Breast epithelium (tissue), 3 donors: ENCODE results near the gene DEXI.

Experiments used
- CTCF ChIP-seq, 3 donors: fragments of 450-650 bp; IDR thresholded peaks; one replicate each; pipeline ENCODE4 v1.5.1; 2016 to 2017; ENCODE audit warnings: antibody characterized with exemption in 3 of 3, mild to moderate bottlenecking in 3 of 3, moderate library complexity in 3 of 3
- POLR2A ChIP-seq: fragments of 450-650 bp; IDR thresholded peaks from one replicate; pipeline ENCODE4 v1.6.1; 2016; ENCODE audit warnings: antibody characterized with exemption, mild to moderate bottlenecking, moderate library complexity
- POLR2AphosphoS5 ChIP-seq, 3 donors: sonication (generic); formaldehyde crosslinking; IDR thresholded peaks; one replicate each; pipeline ENCODE4 v1.6.1; 2017; ENCODE audit warnings: antibody characterized with exemption in 3 of 3

GRCh38 chr16:10926094-10926493 lies 16.2 kb downstream of the DEXI start:
- no peak for TF ChIP-seq CTCF (IDR thresholded peaks at IDR 0.05)
- no peak for TF ChIP-seq POLR2A
- no peak for TF ChIP-seq POLR2AphosphoS5 (IDR thresholded peaks at IDR 0.05)
